ENCODE results near the gene TFDP1.

GRCh38 chr13:113589251-113589960 is 4.9 kb downstream of the TFDP1 start:
- TF ChIP-seq POLR2AphosphoS5 (IDR thresholded peaks at IDR 0.05; ENCODE audit: low read depth, low read length) (no peak), REST (IDR thresholded peaks at IDR 0.05; ENCODE audit: insufficient read depth in 1 of 2, low read depth in 2 of 2, low read length in 2 of 2) (no peak), TAF1 (IDR thresholded peaks at IDR 0.05; ENCODE audit: borderline replicate concordance, insufficient read depth, low read length) (no peak), SIN3A (IDR thresholded peaks at IDR 0.05; ENCODE audit: borderline replicate concordance, insufficient read depth, low read length) (no peak)

All from PFSK-1 (cell line).